ENCODE data around the gene PCNX2.

PCNX2 gene

GRCh38 chr1:232962761-232963745 is 332.5 kb downstream of the PCNX2 start:
- no peak for DNase-seq (ENCODE audit: low read depth)

GRCh38 chr1:232958067-232958466 is 337.5 kb downstream of the PCNX2 start:
- no peak for DNase-seq (ENCODE audit: low read depth)

- DNase-seq (ENCODE audit: low read depth): no peak
Observed at GRCh38 chr1:232956081-232956480, 339.4 kb downstream of the PCNX2 start.

GRCh38 chr1:232954594-232955365 is 340.7 kb downstream of the PCNX2 start:
- DNase-seq (ENCODE audit: low read depth): no peak

GRCh38 chr1:232952514-232953499 is 342.7 kb downstream of the PCNX2 start:
- peak; percentile 5 for DNase-seq (ENCODE audit: low read depth)

- no peak for DNase-seq (ENCODE audit: low read depth)
Observed at GRCh38 chr1:232951605-232952004, 343.9 kb downstream of the PCNX2 start.

GRCh38 chr1:232951180-232951579 is 344.3 kb downstream of the PCNX2 start:
- DNase-seq (ENCODE audit: low read depth): peak; percentile 6

- peak; percentile 98 for DNase-seq (ENCODE audit: low read depth)
Observed at GRCh38 chr1:232950197-232951176, 345.0 kb downstream of the PCNX2 start, which contains the start of gene NTPCR. TSS of gene NTPCR (plus strand) at chr1:232950611. CDS start at chr1:232950711, 100 bp downstream.

GRCh38 chr1:232949636-232950196 is 345.8 kb downstream of the PCNX2 start:
- DNase-seq (ENCODE audit: low read depth): no peak

GRCh38 chr1:232944347-232944746 is 351.2 kb downstream of the PCNX2 start:
- no peak for DNase-seq (ENCODE audit: low read depth)

GRCh38 chr1:232943679-232944252 is 351.8 kb downstream of the PCNX2 start:
- DNase-seq (ENCODE audit: low read depth): no peak

GRCh38 chr1:232942413-232943294 is 352.9 kb downstream of the PCNX2 start:
- no peak for DNase-seq (ENCODE audit: low read depth)

- DNase-seq (ENCODE audit: low read depth): no peak
Observed at GRCh38 chr1:232940262-232940661, 355.3 kb downstream of the PCNX2 start.

GRCh38 chr1:232939748-232940147 is 355.8 kb downstream of the PCNX2 start:
- DNase-seq (ENCODE audit: low read depth): no peak

GRCh38 chr1:232938926-232939325 is 356.6 kb downstream of the PCNX2 start:
- DNase-seq (ENCODE audit: low read depth): no peak

GRCh38 chr1:232937741-232938375 is 357.7 kb downstream of the PCNX2 start:
- no peak for DNase-seq (ENCODE audit: low read depth)

GRCh38 chr1:232936941-232937340 is 358.6 kb downstream of the PCNX2 start:
- DNase-seq (ENCODE audit: low read depth): no peak

Data from activated T-cell treated with anti-CD3 and anti-CD28 coated beads for 1 hour (primary cell).